HG03558 (cell line): ENCODE results near the gene PCCA.
"Not testable (repeated sequence)": the region's sequence is repeated elsewhere in the genome, so short reads cannot be mapped to it uniquely, and the experiment has no call there.

ENCODE experiments used
- ATAC-seq: cut with Tn5 transposase; IDR thresholded peaks from one replicate; pipeline ENCODE4 v1.9.1; 2021; ENCODE audit warnings: moderate number of reproducible peaks; ENCODE audit not compliant: unreplicated experiment; ENCODE audit errors: extremely low read depth

PCCA gene

DNA sequence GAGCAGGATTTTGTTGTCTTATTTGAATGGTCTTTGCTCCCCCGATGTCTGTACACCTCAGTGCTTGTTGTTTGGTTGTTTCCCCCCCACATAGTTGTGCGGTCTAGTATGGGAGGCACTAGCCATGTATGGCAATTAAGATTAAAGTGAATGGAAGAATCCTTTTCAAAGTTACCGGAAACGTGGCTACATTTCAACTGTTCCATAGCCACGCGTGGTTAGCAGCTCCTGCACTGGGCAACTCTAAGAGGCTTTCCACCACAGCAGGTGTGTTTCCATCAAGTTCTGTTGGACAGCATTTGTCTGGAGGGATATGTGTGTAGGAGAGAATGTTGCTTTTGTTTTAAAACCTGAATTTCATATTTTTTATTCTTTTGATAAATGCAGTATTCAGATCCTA lies 252.4 kb downstream of the PCCA start:
- no peak for ATAC-seq

DNA sequence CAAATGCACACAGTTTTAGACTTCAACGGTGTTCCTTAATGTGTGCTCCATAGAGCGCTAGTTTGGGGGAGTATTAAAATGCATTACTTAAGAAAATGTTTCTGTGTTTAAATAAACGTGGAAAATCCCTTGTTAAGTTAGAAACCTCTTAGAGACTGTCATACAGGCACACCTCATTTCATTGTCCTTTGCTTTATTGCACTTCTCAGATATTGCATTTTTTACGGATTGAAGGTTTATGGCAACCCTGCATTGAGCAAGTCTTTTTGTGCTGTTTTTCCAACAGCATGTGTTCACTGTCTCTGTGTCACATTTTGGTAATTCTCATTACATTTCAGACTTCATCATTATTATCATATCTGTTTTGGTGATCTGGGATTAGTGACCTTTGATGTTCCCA lies 255.7 kb downstream of the PCCA start:
- ATAC-seq: no peak

DNA sequence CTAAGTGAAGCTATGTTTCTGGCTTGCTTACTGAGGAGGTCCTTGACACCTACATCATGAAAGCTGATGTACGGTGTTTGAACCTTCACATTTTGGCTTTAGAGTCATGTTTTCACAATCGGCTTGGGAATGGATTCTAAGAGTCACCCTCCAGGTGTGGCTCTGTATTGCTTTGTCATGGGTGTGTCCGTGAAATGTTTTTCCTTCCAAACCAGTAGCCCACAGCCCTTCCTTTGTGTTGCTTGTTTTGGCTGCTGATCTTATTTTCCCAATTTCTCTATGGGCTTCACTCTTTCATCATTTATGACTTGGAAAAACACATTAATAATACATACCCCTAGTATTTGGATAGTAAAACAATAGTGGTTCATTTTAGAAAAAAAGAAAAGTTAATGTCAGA lies 259.1 kb downstream of the PCCA start:
- ATAC-seq: no peak

DNA sequence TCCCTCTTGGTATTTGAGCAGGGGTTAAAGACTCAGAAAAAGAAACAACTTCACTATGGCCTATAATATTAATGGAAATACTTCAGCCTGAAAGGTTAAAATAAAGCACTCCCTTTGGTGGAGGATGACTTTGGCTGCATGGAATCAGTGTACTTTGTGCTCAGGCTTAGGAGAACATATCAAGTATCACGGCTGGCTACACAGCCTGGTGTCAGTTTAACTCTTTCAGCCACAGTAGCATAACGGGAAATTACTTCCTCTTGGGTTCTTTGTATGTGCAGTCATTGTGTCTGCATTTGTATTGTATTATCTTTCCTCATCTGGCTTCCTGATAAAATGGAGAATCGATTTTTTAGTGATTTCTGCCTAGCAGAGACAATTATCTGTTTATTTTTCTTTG lies 260.7 kb downstream of the PCCA start:
- no peak for ATAC-seq

DNA sequence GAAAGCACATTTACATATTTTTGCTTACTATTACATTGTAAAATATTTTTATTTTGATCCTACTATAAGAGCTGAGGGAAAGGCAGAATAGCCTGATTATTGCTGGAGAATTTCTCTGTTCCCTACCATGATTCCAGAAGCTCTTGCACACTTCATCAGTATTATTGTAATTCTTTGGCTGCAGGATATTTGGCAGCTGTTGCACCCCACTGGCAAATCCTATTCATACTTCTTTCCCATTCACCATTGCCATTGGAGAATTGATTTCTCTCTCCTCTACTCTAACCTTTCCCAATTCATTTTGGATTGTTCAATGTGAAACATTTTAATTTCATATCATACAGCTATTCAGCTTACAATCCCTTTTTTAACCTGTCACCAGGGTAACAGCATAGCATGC lies 261.7 kb downstream of the PCCA start:
- ATAC-seq: no peak

DNA sequence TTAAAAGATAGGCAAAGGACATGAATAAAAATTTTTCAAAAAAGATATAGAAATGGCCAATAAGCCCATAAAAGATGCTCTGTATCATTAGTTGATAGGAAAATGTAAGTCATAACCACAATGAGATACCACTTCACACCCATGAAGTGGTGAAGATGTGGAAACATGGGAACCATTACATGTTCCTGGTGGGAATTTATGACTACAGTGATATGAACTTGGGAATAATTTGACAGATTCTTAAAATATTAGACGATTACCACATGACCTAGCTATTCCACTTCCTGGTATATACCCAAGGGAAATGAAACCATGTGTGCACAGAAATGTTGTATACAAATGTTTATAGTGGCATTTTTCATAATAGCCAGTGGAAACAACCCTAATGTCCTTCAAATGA lies 267.5 kb downstream of the PCCA start:
- ATAC-seq: no peak

DNA sequence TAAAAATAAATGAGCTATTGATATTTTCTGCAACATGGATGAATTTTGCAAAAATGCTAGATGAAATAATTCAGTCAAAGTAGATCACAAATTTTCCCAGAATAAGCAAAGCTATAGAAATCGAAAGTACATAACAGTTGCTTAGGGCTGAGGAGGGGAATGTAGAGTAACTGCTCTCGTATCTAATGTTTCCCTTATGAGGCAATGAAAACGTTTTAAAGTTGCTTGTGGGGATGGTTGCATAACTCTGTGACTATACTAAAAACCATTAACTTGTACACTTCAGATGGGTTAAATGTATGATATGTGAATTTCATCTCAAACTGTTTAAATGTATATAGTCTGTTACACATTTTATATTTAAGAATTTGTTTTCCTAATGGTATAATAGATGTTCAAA lies 268.0 kb downstream of the PCCA start:
- ATAC-seq: no peak

DNA sequence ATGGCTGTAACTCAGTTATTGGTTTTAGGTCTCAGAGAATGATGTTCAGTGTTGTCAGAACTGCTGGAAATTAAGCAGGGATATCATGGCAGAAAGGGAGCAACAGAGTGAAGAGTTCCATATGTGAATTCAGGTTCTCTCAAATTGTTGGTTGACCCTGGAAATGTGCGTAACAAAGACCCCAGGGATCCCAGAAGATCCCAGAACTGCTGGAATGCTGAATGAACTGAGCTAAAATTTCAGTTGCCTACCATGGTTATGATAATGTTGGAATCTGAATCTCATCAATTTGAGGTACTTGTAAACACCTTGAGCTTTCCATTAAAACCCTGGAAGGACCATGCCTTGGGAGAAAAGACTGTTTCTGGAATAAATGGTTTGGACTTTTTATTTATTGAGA lies 268.9 kb downstream of the PCCA start:
- no peak for ATAC-seq

DNA sequence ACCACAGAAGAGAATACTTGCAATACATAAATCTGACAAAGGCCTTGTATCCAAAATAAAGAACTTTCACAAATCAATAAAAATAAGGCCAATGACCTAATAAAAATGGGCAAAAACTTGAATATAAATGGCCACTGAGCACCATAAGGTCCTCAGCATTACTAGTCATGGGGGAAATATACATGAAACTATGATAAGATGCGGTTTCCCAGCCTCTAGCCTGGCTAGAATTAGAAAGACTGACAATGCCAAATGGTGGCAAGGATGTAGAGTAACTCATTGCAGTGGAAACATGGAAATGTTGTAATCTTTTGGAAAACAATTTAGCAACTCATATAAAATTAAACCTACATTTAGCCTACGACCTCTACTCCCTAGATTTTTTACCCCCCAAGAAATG lies 272.6 kb downstream of the PCCA start:
- no peak for ATAC-seq

DNA sequence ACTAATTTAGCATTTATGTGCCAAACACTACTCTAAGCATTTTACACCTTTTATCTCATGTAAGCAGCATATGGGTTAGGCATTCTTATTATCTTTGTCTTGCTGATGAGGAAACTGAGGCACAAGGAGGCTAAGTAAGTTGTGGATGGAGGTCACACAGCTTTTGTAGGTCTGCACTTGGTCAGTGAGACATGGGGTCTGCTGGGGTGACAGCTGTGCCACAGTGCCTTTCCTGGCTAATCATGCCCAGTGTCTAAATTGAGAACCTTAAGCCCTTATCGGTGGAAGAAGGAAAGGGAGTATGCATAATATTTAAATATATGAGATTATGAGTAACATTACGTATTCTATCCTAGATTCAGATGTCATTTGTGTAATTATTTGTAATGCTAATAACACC lies 273.5 kb downstream of the PCCA start:
- no peak for ATAC-seq

DNA sequence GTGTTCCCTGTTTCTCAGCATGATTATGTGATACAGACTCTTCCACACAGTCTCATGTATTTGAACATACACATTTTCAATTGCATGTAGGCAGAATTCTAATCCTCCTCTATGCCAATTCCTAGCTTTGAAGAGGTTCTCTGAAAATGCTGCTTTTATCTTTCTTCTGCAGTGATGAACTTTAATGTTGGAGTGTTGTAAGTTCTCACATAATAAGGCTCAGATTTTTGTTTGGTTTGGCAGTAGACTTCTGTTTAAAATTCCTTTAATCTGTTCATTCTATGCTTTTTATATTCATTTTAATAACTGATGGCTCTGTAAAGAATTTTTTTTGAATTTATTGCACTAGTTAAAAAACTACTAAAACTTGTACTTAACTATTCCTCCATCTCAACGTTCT lies 273.9 kb downstream of the PCCA start:
- no peak for ATAC-seq

DNA sequence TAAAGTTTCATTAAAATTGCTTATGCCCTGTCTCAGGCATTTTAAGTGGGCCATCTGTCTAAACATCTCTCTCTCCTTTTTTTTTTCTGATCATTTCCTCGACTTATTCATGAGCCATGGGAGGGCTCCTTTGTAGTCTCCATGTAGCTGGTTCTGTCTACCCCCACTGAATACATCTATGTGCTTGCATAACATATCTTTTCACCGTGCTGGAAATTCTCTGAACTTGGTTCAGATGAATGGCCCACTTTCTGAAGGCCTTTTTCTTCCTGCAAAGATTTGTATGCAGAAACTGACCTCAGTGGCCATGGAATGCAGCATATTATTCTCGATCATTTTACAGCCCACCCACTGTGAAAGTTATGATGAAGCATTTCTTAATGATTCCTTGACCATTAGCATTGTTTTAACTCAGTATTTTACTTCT lies 274.4 kb downstream of the PCCA start:
- ATAC-seq: no peak

DNA sequence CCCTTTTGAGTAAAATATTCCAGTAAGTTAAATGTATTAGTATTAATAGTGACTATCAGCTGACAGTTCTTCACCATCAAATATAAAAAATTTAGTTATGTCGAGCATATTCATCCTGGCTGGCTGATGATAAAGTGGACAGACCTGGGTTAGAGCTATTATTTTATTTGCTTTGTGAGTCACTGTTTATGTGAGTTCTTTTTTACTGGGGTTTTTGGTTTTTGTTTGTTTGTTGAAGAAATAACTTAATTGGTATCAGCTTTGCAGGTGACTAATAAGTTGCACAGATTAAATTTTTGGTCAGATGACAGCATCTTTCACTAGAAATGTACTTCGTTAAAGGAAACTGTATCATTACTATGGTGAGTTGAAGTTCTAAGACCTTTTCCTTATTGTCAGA lies 275.0 kb downstream of the PCCA start:
- no peak for ATAC-seq

DNA sequence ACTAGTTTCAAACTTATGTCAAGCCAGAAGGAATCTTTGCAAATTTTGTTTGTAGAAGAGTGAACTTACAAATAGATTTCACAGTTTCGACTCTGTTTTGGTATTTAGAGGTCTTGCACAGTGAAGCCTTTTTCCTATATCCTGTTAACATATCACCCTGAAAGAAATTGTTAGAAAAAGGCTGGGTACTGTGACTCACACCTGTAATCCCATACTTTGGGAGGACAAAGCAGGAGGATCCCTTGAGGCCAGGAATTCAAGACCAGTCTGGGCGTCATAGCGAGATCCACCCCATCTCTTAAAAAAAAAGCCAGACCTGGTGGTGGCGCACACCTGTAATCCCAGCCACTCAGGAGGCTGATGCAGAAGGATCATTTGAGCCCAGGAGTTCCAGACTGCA lies 275.7 kb downstream of the PCCA start:
- ATAC-seq: no peak

DNA sequence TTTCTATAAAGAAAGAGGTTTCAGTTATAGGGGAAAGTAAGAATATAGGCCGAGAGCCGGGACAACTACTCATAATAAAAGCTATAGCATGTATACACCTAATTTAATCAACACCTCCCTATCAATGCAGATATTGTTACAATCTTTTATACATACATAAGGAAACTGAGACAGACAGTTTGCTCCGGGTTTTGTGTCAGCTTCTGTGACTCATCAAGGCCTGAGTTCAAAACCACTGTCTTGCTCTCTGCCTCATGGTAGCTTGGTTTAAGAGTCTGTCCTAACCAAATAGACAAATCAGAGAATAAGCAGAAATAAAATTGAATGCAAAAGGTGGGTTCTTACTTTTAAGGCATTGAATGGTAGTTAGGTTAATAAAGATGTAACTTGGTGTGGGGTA lies 276.8 kb downstream of the PCCA start:
- ATAC-seq: no peak

DNA sequence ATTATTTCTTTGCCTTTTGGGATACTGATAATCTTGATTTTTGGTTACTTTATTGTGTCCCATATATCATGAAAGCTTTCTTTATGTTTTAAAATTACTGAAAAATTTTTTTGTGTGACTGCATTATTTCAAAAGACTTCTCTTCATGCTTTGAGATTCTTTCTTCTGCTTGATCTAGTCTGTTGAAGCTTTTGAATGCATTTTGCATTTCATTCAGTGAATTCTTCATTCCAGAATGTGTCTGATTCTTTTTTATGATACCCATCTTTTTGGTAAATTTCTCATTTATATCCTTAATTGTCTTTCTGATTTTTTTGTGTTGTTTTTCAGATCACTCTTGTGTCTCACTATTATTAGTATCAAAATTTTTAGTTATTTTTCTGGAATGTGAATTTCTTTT lies 289.6 kb downstream of the PCCA start:
- no peak for ATAC-seq

DNA sequence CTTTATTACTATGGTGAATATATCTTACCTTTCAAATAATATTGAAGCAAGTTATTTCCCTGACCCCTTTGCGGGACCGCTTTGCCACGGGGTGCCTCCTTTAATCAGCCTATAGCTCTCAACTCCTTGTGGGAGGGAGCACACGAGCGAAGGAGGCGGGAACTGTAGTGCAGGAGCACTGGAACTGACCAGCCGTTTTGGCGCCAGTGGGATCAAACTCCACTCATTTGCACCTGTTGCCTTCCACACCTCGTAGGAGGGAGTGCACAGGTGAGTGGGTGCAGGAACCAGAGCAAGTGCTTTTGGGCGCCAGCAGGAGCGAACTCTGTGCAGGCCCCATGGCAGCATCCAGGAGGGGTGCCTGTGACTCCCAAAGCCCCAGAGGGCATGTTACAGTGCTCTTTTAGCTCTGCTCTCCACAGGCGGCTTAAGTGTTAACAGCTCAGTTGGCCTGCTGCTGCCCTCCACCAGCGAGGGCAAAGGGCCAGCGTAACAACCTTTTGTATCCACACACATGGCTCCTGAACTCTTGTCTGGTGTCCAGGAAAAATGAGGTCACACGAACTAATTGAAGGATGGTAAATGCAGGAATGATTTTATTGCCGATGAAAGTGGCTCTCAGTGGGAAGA lies 292.8 kb downstream of the PCCA start:
- no peak for ATAC-seq

DNA sequence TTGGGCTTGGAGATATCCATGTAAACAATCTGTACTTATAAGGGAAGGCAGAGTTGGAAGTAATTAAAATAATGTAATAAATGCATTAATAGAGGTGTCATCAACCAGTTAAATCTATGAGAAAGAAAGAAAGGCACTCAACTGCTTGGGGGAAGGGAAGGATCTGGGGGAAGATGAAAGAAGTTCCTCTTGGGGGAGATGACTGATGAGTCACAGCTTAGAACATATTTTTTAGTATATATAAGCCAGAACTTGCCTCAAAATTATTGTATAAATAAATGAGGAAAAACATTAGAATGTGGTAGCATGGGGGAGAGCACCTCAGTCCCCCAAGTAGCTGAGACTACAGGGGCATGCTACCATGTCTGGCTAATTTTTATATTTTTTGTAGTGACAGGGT lies 293.9 kb downstream of the PCCA start:
- no peak for ATAC-seq

DNA sequence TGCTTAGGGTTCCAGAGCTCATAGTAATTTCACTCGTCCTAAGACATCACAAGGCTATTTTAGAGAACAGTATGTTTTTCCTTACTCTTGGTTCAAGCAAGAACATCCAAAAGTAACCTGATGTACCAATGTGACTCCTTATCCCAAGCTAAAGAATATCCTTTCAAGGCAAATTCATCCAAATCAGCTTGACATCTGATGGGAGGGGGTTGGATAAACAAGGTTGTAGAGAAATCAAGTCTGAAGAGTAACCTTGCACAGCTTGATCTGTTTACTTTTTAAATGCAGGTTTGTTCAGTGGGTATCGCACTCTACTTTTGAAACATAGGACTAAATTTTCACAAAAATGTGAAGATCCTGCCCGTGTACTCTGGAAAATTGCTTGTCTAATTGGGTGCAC lies 298.5 kb downstream of the PCCA start:
- ATAC-seq: no peak

DNA sequence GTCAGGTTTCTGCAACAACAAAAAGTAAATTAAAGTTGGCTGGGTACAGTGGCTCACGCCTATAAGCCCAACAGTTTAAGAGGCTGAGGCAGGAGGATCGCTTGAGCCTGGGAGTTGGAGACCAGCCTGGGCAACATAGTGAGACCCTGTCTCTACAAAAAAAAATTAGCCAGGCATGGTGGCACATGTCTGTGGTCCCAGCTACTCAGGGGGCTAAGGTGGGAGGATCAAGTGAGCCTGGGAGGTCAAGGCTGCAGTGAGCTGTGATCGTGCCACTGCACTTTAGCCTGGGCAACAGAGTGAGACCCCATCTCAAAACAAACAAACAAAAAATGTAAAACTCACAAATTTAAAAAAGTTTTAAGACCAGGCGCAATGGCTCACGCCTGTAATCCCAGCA lies 299.3 kb downstream of the PCCA start:
- not testable (repeated sequence) for ATAC-seq

DNA sequence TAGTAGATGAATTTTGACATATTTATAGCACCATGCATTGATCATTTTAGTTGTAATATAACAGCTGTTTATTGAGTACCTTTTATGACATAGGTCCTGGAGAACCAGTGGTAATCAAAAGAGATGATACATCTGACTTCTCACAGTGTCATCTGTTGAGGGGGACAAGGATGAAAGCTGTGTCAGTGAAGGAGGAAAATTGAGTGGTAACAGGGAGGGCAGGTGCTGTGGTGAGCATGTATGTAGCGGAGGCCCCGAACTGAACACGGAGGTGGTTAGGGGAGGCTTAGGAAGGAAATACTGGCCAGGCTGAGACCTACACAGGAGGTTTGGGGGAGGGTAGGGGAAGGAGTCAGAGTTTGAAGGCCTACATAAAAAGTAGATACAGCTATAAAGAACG lies 300.0 kb downstream of the PCCA start:
- no peak for ATAC-seq

DNA sequence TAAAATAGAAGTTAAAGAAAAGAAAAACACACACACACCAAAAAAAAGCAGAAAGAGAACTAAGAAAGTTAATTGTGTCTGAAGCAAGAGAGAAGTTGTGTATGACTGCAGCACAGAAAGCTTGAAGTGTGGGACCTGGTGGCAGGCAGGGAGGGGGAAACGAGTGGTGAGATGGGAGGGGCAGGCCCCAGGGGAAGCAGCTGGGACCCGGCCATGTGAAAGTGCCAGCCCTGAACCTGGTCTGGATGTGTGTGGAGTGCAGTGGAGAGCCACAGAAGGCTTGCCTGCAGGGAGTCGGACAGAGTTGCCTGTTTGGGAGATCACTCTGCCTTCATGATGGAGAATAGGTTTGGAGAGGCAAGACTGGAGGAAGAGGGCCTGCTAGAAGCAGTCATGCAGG lies 300.7 kb downstream of the PCCA start:
- no peak for ATAC-seq
